ENCODE data around the gene SIGLEC14.

Gene SIGLEC14

DNA sequence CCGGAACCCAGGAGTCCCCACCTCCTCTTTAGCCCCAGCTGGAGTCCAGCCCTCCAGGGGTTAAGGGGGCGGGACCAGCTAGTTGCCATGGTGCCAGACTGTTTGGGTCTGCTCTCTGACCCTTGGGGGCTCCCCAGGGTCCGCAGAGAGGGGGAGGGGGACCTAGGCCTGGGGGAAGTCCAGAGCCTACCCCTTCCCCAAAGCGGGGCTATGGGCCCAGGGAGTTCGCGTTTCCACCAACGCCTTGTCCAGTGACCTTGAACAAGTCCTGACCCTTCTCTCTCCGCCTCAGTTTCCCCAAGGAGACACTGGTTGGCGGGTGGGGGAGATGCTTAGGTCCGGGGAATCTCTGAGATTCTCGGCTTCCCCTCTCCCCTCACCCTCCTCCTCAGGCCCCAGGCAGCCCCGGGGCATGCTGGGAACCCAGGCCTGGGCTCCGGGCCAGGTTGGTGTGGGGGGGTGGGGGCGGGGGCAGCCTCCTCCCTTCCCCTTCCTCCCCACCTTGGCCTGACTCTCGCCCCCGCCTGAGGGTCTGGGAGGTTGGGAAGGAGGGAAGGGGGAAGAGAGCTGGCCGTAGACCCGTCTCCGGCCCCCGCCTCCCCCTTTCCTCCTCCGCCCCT, 43.9 kb upstream of the SIGLEC14 start (continued):
- TF ChIP-seq, protein P1, sequence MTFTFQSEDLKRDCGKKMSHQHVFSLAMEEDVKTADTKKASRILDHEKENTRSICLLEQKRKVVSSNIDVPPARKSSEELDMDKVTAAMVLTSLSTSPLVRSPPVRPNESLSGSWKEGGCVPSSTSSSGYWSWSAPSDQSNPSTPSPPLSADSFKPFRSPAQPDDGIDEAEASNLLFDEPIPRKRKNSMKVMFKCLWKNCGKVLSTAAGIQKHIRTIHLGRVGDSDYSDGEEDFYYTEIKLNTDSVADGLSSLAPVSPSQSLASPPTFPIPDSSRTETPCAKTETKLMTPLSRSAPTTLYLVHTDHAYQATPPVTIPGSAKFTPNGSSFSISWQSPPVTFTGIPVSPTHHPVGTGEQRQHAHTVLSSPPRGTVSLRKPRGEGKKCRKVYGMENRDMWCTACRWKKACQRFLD (tag by site-specific recombination; IDR thresholded peaks at IDR 0.05): no peak
- no peak for TF ChIP-seq ZNF394 (tag by site-specific recombination; IDR thresholded peaks at IDR 0.05; ENCODE audit: borderline replicate concordance)
- TF ChIP-seq, protein P2, sequence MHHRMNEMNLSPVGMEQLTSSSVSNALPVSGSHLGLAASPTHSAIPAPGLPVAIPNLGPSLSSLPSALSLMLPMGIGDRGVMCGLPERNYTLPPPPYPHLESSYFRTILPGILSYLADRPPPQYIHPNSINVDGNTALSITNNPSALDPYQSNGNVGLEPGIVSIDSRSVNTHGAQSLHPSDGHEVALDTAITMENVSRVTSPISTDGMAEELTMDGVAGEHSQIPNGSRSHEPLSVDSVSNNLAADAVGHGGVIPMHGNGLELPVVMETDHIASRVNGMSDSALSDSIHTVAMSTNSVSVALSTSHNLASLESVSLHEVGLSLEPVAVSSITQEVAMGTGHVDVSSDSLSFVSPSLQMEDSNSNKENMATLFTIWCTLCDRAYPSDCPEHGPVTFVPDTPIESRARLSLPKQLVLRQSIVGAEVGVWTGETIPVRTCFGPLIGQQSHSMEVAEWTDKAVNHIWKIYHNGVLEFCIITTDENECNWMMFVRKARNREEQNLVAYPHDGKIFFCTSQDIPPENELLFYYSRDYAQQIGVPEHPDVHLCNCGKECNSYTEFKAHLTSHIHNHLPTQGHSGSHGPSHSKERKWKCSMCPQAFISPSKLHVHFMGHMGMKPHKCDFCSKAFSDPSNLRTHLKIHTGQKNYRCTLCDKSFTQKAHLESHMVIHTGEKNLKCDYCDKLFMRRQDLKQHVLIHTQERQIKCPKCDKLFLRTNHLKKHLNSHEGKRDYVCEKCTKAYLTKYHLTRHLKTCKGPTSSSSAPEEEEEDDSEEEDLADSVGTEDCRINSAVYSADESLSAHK (tag by site-specific recombination; IDR thresholded peaks at IDR 0.05): no peak
- TF ChIP-seq OVOL3 (tag by site-specific recombination; IDR thresholded peaks at IDR 0.05): 0 out of 2 replicates have a peak, but pooled peaks have one; percentile 33
- TF ChIP-seq ZBTB20 (tag by site-specific recombination; IDR thresholded peaks at IDR 0.05): no peak
- TF ChIP-seq, protein P3, sequence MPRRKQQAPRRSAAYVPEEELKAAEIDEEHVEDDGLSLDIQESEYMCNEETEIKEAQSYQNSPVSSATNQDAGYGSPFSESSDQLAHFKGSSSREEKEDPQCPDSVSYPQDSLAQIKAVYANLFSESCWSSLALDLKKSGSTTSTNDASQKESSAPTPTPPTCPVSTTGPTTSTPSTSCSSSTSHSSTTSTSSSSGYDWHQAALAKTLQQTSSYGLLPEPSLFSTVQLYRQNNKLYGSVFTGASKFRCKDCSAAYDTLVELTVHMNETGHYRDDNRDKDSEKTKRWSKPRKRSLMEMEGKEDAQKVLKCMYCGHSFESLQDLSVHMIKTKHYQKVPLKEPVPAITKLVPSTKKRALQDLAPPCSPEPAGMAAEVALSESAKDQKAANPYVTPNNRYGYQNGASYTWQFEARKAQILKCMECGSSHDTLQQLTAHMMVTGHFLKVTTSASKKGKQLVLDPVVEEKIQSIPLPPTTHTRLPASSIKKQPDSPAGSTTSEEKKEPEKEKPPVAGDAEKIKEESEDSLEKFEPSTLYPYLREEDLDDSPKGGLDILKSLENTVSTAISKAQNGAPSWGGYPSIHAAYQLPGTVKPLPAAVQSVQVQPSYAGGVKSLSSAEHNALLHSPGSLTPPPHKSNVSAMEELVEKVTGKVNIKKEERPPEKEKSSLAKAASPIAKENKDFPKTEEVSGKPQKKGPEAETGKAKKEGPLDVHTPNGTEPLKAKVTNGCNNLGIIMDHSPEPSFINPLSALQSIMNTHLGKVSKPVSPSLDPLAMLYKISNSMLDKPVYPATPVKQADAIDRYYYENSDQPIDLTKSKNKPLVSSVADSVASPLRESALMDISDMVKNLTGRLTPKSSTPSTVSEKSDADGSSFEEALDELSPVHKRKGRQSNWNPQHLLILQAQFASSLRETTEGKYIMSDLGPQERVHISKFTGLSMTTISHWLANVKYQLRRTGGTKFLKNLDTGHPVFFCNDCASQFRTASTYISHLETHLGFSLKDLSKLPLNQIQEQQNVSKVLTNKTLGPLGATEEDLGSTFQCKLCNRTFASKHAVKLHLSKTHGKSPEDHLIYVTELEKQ (tag by site-specific recombination; IDR thresholded peaks at IDR 0.05; ENCODE audit: borderline replicate concordance): no peak
- TF ChIP-seq ZNF114 (tag by site-specific recombination; IDR thresholded peaks at IDR 0.05): no peak
- no peak for TF ChIP-seq ZNF664 (tag by site-specific recombination; IDR thresholded peaks at IDR 0.05)
- no peak; the same call in 1 of the 2 replicates for TF ChIP-seq KLF10 (tag by site-specific recombination; IDR thresholded peaks at IDR 0.05)
- TF ChIP-seq, protein P4, sequence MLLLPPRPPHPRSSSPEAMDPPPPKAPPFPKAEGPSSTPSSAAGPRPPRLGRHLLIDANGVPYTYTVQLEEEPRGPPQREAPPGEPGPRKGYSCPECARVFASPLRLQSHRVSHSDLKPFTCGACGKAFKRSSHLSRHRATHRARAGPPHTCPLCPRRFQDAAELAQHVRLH (tag by site-specific recombination; IDR thresholded peaks at IDR 0.05): no peak
- TF ChIP-seq ZFP69B (tag by site-specific recombination; IDR thresholded peaks at IDR 0.05): no peak
- TF ChIP-seq, protein P5, sequence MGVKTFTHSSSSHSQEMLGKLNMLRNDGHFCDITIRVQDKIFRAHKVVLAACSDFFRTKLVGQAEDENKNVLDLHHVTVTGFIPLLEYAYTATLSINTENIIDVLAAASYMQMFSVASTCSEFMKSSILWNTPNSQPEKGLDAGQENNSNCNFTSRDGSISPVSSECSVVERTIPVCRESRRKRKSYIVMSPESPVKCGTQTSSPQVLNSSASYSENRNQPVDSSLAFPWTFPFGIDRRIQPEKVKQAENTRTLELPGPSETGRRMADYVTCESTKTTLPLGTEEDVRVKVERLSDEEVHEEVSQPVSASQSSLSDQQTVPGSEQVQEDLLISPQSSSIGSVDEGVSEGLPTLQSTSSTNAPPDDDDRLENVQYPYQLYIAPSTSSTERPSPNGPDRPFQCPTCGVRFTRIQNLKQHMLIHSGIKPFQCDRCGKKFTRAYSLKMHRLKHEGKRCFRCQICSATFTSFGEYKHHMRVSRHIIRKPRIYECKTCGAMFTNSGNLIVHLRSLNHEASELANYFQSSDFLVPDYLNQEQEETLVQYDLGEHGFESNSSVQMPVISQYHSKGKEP (tag by site-specific recombination; IDR thresholded peaks at IDR 0.05): no peak
- TF ChIP-seq ZNF76 (tag by site-specific recombination; IDR thresholded peaks at IDR 0.05; ENCODE audit: borderline replicate concordance, low read depth): peak; percentile 84
- TF ChIP-seq ZNF335 (tag by site-specific recombination; conservative IDR thresholded peaks at IDR 0.05): peak; percentile 47
- TF ChIP-seq ZNF544 (tag by site-specific recombination; IDR thresholded peaks at IDR 0.05): no peak
- no peak for TF ChIP-seq ZNF302 (tag by site-specific recombination; IDR thresholded peaks at IDR 0.05; ENCODE audit: low read depth)
- TF ChIP-seq ZNF707 (tag by site-specific recombination; IDR thresholded peaks at IDR 0.05): no peak
- TF ChIP-seq, protein P6, sequence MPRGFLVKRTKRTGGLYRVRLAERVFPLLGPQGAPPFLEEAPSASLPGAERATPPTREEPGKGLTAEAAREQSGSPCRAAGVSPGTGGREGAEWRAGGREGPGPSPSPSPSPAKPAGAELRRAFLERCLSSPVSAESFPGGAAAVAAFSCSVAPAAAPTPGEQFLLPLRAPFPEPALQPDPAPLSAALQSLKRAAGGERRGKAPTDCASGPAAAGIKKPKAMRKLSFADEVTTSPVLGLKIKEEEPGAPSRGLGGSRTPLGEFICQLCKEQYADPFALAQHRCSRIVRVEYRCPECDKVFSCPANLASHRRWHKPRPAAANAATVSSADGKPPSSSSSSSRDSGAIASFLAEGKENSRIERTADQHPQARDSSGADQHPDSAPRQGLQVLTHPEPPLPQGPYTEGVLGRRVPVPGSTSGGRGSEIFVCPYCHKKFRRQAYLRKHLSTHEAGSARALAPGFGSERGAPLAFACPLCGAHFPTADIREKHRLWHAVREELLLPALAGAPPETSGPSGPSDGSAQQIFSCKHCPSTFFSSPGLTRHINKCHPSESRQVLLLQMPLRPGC (tag by site-specific recombination; IDR thresholded peaks at IDR 0.05): no peak
- TF ChIP-seq, protein P7, sequence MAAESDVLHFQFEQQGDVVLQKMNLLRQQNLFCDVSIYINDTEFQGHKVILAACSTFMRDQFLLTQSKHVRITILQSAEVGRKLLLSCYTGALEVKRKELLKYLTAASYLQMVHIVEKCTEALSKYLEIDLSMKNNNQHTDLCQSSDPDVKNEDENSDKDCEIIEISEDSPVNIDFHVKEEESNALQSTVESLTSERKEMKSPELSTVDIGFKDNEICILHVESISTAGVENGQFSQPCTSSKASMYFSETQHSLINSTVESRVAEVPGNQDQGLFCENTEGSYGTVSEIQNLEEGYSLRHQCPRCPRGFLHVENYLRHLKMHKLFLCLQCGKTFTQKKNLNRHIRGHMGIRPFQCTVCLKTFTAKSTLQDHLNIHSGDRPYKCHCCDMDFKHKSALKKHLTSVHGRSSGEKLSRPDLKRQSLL (tag by site-specific recombination; IDR thresholded peaks at IDR 0.05): no peak
- peak; percentile 90 for TF ChIP-seq GLIS2 (tag by site-specific recombination; IDR thresholded peaks at IDR 0.05)
- peak; percentile 93; the same call in 1 of the 2 replicates for TF ChIP-seq ZFHX2 (tag by site-specific recombination; conservative IDR thresholded peaks at IDR 0.05)
- TF ChIP-seq ZNF24 (tag by site-specific recombination; IDR thresholded peaks at IDR 0.05): no peak
- TF ChIP-seq, protein P8, sequence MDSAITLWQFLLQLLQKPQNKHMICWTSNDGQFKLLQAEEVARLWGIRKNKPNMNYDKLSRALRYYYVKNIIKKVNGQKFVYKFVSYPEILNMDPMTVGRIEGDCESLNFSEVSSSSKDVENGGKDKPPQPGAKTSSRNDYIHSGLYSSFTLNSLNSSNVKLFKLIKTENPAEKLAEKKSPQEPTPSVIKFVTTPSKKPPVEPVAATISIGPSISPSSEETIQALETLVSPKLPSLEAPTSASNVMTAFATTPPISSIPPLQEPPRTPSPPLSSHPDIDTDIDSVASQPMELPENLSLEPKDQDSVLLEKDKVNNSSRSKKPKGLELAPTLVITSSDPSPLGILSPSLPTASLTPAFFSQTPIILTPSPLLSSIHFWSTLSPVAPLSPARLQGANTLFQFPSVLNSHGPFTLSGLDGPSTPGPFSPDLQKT (IDR thresholded peaks at IDR 0.05; ENCODE audit: borderline replicate concordance, low read depth, low read length): no peak
- no peak for TF ChIP-seq ZNF266 (tag by site-specific recombination; IDR thresholded peaks at IDR 0.05; ENCODE audit: low read depth)
- no peak for TF ChIP-seq IKZF3 (tag by site-specific recombination; IDR thresholded peaks at IDR 0.05)
- TF ChIP-seq KLF16 (tag by site-specific recombination; IDR thresholded peaks at IDR 0.05): no peak

All from HEK293 (cell line).